Neuron (in vitro differentiated cells): ENCODE data around the gene AMOTL1.

Experiments used
- H2AFZ ChIP-seq: one replicate; pipeline ENCODE4 v1.6.1; 2013; ENCODE audit warnings: low read depth, mild to moderate bottlenecking, inconsistent platforms, low read length, moderate library complexity
- H3K27me3 ChIP-seq: one replicate; pipeline ENCODE4 v1.6.1; 2013; ENCODE audit warnings: low read length; ENCODE audit not compliant: insufficient read depth
- H3K36me3 ChIP-seq: one replicate; pipeline ENCODE4 v1.6.1; 2013; ENCODE audit warnings: low read length; ENCODE audit not compliant: insufficient read depth
- H3K4me1 ChIP-seq: one replicate; pipeline ENCODE4 v1.6.1; 2013; ENCODE audit warnings: low read length; ENCODE audit not compliant: insufficient read depth
- H3K4me3 ChIP-seq: 2 replicates; pipeline ENCODE4 v1.5.1; 2013; ENCODE audit warnings: mild to moderate bottlenecking, low read length, moderate library complexity
- H3K9me3 ChIP-seq: one replicate; pipeline ENCODE4 v1.6.1; 2013; ENCODE audit warnings: low read length

AMOTL1 gene

GRCh38 chr11:94920311-94920710, 152.2 kb downstream of the AMOTL1 start:
- Histone ChIP-seq H3K9me3 (no peaks in the 10 kb centered on the region), H3K4me1 (peaks cover 22% of the 10 kb centered on the region), H2AFZ (no peak overlapping the region), H3K4me3 (no peak overlapping the region), H3K27me3 (no peaks in the 10 kb centered on the region), H3K36me3 (no peaks in the 10 kb centered on the region)

- Histone ChIP-seq H3K36me3 (no peaks in the 10 kb centered on the region), H3K9me3 (no peaks in the 10 kb centered on the region)
Measured at GRCh38 chr11:94922321-94923003, 154.3 kb downstream of the AMOTL1 start.

GRCh38 chr11:94923004-94923334, 154.8 kb downstream of the AMOTL1 start:
- H3K4me1 ChIP-seq, result peaks cover 33% of the 10 kb centered on the region
- H3K27me3 ChIP-seq, result no peaks in the 10 kb centered on the region

More at GRCh38 chr11:94922321-94923003, 154.3 kb downstream of the AMOTL1 start:
- no peaks in the 10 kb centered on the region for H3K27me3 ChIP-seq
- no peak overlapping the region for H2AFZ ChIP-seq
- H3K4me3 ChIP-seq, result no peak overlapping the region
- peaks cover 33% of the 10 kb centered on the region for H3K4me1 ChIP-seq

GRCh38 chr11:94924171-94924572, 156.0 kb downstream of the AMOTL1 start:
- peaks cover 33% of the 10 kb centered on the region for H3K4me1 ChIP-seq
- no peaks in the 10 kb centered on the region for H3K36me3 ChIP-seq
- no peak overlapping the region for H2AFZ ChIP-seq
- no peaks in the 10 kb centered on the region for H3K27me3 ChIP-seq
- H3K9me3 ChIP-seq, result no peaks in the 10 kb centered on the region
- no peak overlapping the region for H3K4me3 ChIP-seq

More at GRCh38 chr11:94923004-94923334, 154.8 kb downstream of the AMOTL1 start:
- Histone ChIP-seq H3K4me3 (no peak overlapping the region), H3K36me3 (no peaks in the 10 kb centered on the region), H2AFZ (no peak overlapping the region), H3K9me3 (no peaks in the 10 kb centered on the region)

- Histone ChIP-seq H3K27me3 (no peaks in the 10 kb centered on the region), H3K4me3 (no peak overlapping the region), H2AFZ (no peak overlapping the region), H3K36me3 (no peaks in the 10 kb centered on the region), H3K4me1 (peaks cover 33% of the 10 kb centered on the region), H3K9me3 (no peaks in the 10 kb centered on the region)
Measured at GRCh38 chr11:94924612-94925011, 156.5 kb downstream of the AMOTL1 start.

- H3K36me3 ChIP-seq, result no peaks in the 10 kb centered on the region
- H3K4me1 ChIP-seq, result peaks cover 33% of the 10 kb centered on the region
- no peaks in the 10 kb centered on the region for H3K27me3 ChIP-seq
- no peaks in the 10 kb centered on the region for H3K9me3 ChIP-seq
- H2AFZ ChIP-seq, result no peak overlapping the region
- H3K4me3 ChIP-seq, result no peak overlapping the region
Measured at GRCh38 chr11:94925422-94926270, 157.5 kb downstream of the AMOTL1 start.

- Histone ChIP-seq H3K4me3 (no peak overlapping the region), H3K4me1 (peaks cover 33% of the 10 kb centered on the region), H3K36me3 (no peaks in the 10 kb centered on the region), H3K27me3 (no peaks in the 10 kb centered on the region), H2AFZ (no peak overlapping the region), H3K9me3 (no peaks in the 10 kb centered on the region)
Measured at GRCh38 chr11:94926271-94926625, 158.1 kb downstream of the AMOTL1 start.
